ENCODE results near the gene GTF2A2. TPM values are rescaled to one million over a fixed set of nuclear protein-coding genes. Genes with fewer than 3 reads are reported as not detected.
"Not testable (repeated sequence)": the region's sequence is repeated elsewhere in the genome, so short reads cannot be mapped to it uniquely, and the experiment has no call there.

GTF2A2 gene
- total RNA-seq, 4 donors from 2014 or later: 31.8 to 66.3 (median 38.6) TPM

DNA sequence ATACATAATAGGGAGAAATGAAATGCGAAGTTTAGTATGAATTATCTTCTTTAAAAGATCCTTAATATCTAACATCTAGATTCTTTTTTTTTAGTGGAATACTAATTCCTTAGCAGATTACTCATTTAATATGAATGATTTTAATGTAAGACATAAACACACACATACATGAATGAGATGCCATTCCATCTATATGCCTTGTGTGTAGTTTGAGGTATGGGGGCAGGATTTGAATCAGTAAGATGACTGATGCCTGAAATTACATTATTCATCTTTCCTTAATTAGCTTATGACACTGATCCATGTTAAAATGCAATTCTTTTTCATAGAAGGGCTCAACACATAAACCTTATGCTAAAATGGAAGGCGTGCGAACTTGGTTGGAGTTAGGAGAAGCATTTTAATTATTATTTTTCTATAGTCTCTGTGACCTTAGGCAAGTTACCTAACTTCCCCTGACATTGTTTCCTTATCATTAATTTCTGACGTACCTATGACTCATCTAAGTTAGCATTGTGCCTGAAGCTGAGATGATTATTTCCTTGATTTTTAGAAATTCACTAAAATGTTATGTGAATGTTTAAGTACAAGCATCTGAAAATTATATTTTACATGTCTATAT is 42.6 kb upstream of the GTF2A2 start:
- 57 to 72% methylated on average over 4 of the region's 4 CpGs for WGBS, 2 donors (ENCODE audit: low coverage in 1 of 2)
- Histone ChIP-seq H3K4me1 (no peaks in the 10 kb centered on the region), H3K4me3 (no peak overlapping the region), H3K36me3 (no peaks in the 10 kb centered on the region), H3K27ac (no peak overlapping the region), H3K9me3 (no peaks in the 10 kb centered on the region), H3K27me3 (peaks cover 9% of the 10 kb centered on the region)
- TF ChIP-seq POLR2A (IDR thresholded peaks at IDR 0.05): no peak
- TF ChIP-seq CTCF (IDR thresholded peaks at IDR 0.05): no peak
- TF ChIP-seq POLR2AphosphoS5 (IDR thresholded peaks at IDR 0.05): no peak
- TF ChIP-seq EP300 (IDR thresholded peaks at IDR 0.05): no peak
- no peak for ATAC-seq

DNA sequence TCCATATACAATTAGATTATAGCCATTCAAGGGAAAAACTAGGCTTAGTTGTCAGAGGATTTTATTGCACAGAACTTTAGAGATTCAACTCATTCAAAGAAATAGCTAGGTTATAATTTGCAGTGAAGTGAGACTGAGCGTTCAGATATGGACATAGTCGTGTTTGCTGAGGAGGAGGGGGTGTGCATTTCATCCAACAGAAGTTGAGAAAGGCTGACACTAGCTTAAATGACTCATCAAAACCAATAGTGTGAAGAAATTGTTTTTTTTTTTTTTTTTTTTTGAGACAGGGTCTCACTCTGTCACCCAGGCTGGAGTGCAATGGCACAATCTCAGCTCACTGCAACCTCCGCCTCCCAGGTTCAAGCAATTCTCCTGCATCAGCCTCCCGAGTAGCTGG is 40.8 kb upstream of the GTF2A2 start:
- not testable (repeated sequence) for H3K9me3 ChIP-seq, H3K4me3 ChIP-seq, H3K36me3 ChIP-seq, ATAC-seq, H3K27me3 ChIP-seq, H3K4me1 ChIP-seq, H3K27ac ChIP-seq
- WGBS, 2 donors (ENCODE audit: low coverage in 1 of 2): 75% methylated on average over 2 to 4 of the region's 4 CpGs

DNA sequence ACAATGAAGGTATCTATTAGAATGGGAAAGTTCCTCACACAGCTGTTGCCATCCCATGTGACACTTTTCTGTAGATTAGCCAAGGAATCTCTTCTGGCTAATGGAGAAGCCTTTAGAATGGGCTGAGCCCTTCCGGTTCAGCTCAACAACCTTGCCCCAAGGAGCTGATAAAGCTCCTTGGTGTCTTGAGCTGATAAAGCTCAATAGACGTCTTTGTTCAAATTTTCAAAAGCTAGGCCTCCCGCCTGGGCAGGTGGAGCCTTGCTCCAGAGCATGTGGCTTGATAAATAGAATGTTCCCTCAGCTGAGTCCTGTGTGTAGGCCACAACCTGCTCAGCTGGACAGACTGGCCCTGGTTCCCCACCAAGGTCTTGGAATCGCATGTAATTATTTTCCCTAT is 39.0 kb upstream of the GTF2A2 start:
- Histone ChIP-seq H3K4me1 (peaks cover 0 to 1% (median 0%) of the 10 kb centered on the region in 3 donors), H3K9me3 (no peaks in the 10 kb centered on the region), H3K4me3 (no peak overlapping the region), H3K36me3 (no peaks in the 10 kb centered on the region), H3K27me3 (no peaks in the 10 kb centered on the region), H3K27ac (no peak overlapping the region)
- 68 to 83% methylated on average over 1 to 4 of the region's 4 CpGs for WGBS, 2 donors (ENCODE audit: low coverage in 1 of 2)
- no peak for TF ChIP-seq POLR2AphosphoS5 (IDR thresholded peaks at IDR 0.05)
- no peak for TF ChIP-seq EP300 (IDR thresholded peaks at IDR 0.05)
- TF ChIP-seq CTCF (IDR thresholded peaks at IDR 0.05): no peak
- TF ChIP-seq POLR2A (IDR thresholded peaks at IDR 0.05): no peak
- no peak for ATAC-seq

DNA sequence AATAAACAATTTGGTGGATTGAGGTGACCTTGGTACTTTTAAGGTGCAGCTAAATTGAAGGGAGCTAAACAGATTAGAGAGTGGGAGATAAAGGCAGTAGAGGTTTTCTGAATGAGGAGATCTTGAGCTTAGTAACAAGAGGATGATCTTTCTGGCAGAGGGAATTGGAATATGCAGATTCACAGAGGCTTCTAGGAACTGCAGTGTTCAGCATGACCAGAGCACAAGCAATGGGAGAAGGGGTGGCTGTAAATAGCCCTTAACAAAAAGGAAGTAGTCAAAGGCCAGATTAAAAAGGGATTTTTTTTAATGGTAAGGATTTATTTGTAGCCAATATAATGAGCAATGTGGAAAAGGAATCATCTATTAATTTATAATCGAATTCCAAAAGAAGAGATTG is 37.5 kb upstream of the GTF2A2 start:
- Histone ChIP-seq H3K4me3 (no peak overlapping the region), H3K27me3 (no peaks in the 10 kb centered on the region), H3K4me1 (peaks cover 0 to 17% (median 0%) of the 10 kb centered on the region in 3 donors), H3K36me3 (no peaks in the 10 kb centered on the region), H3K9me3 (no peaks in the 10 kb centered on the region), H3K27ac (no peak overlapping the region)
- no peak for ATAC-seq
- 94 to 100% methylated on average over 1 of the region's 1 CpG for WGBS, 2 donors (ENCODE audit: low coverage in 1 of 2)
- no peak for TF ChIP-seq EP300 (IDR thresholded peaks at IDR 0.05)
- no peak for TF ChIP-seq POLR2AphosphoS5 (IDR thresholded peaks at IDR 0.05)
- TF ChIP-seq CTCF (IDR thresholded peaks at IDR 0.05): no peak
- no peak for TF ChIP-seq POLR2A (IDR thresholded peaks at IDR 0.05)

DNA sequence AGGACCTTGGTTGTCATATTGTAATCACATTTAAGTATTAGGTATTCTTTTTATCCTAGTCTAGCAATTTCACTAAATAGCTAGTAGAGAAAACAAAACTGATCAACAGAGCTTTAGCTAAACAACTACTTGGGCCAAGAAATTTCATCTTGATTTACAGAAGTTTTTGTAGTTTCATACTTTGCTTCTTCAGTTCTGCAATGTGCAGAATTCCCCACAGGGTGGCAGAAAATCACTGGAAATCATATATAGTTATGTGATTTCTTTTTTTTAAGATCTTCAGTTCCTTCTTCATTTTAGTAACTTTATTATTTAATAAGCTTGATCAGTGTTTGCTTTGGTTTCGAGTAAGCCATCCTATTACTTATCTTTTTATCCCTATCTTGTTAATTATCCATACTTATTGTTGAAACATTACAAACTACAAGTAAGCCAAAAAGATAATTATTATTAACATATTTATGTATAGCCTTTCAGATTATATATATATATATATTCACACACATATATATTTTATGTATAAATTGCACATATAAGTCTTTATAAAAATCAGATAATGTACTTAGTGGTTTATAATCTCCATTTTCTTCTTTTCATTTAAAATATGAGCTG is 34.0 kb upstream of the GTF2A2 start:
- H3K27ac ChIP-seq: peak overlapping the region in 3 of 4 donors; percentile 9 to 99 (median 99)

More for the DNA sequence above, 34.0 kb upstream of the GTF2A2 start:
- H3K36me3 ChIP-seq: peaks cover 0 to 6% of the 10 kb centered on the region in 2 donors
- H3K9me3 ChIP-seq: no peaks in the 10 kb centered on the region
- no peak for ATAC-seq
- H3K4me3 ChIP-seq: no peak overlapping the region
- no peaks in the 10 kb centered on the region for H3K27me3 ChIP-seq
- WGBS, 2 donors (ENCODE audit: low coverage in 1 of 2): 27 to 33% methylated on average over 1 of the region's 1 CpG
- TF ChIP-seq EP300 (IDR thresholded peaks at IDR 0.05): no peak
- no peak for TF ChIP-seq POLR2A (IDR thresholded peaks at IDR 0.05)
- no peak for TF ChIP-seq POLR2AphosphoS5 (IDR thresholded peaks at IDR 0.05)
- TF ChIP-seq CTCF (IDR thresholded peaks at IDR 0.05): peak; percentile 38 to 76 (median 64)
- peaks cover 5 to 36% (median 8%) of the 10 kb centered on the region in 3 donors for H3K4me1 ChIP-seq
